H9 (cell line): ENCODE results near the gene OR11G2. TPM values are rescaled to one million over a fixed set of nuclear protein-coding genes. Genes with fewer than 3 reads are reported as not detected.

Experiments
- DNase-seq: peaks from one replicate; pipeline ENCODE4 v3.0.0-alpha.2; 2017
- H2AFZ ChIP-seq: one replicate; pipeline ENCODE4 v1.6.1; 2013; ENCODE audit warnings: mild to moderate bottlenecking, low read length, control low read depth, moderate library complexity
- H2AK5ac ChIP-seq: 2 replicates; pipeline ENCODE4 v1.6.1; 2013; ENCODE audit warnings: low read length, control low read depth, mixed read lengths; ENCODE audit not compliant: insufficient read length
- H2BK120ac ChIP-seq: one replicate; pipeline ENCODE4 v1.6.1; 2013; ENCODE audit warnings: low read depth, mild to moderate bottlenecking, low read length, control low read depth, inconsistent platforms; ENCODE audit not compliant: poor library complexity, severe bottlenecking
- H2BK12ac ChIP-seq: 2 replicates; pipeline ENCODE4 v1.6.1; 2013; ENCODE audit warnings: low read length, control low read depth, mixed read lengths, low read depth; ENCODE audit not compliant: insufficient read length
- H2BK15ac ChIP-seq: 2 replicates; pipeline ENCODE4 v1.6.1; 2013; ENCODE audit warnings: low read depth, low read length, control low read depth
- H2BK20ac ChIP-seq: one replicate; pipeline ENCODE4 v1.6.1; 2013; ENCODE audit warnings: low read depth, mild to moderate bottlenecking, low read length, control low read depth, inconsistent platforms; ENCODE audit not compliant: poor library complexity, severe bottlenecking
- H2BK5ac ChIP-seq: 2 replicates; pipeline ENCODE4 v1.6.1; 2013; ENCODE audit warnings: low read length, control low read depth, mixed read lengths; ENCODE audit not compliant: insufficient read length
- H3K14ac ChIP-seq: 2 replicates; pipeline ENCODE4 v1.6.1; 2013; ENCODE audit warnings: low read length, control low read depth; ENCODE audit not compliant: insufficient read depth
- H3K18ac ChIP-seq: 2 replicates; pipeline ENCODE4 v1.6.1; 2013; ENCODE audit warnings: low read depth, mild to moderate bottlenecking, mixed read lengths, low read length, control low read depth; ENCODE audit not compliant: insufficient read length
- H3K23ac ChIP-seq: 2 replicates; pipeline ENCODE4 v1.6.1; 2013; ENCODE audit warnings: low read length, control low read depth, mixed read lengths, low read depth; ENCODE audit not compliant: insufficient read length
- H3K23me2 ChIP-seq: 2 replicates; pipeline ENCODE4 v1.6.1; 2013; ENCODE audit warnings: low read depth, mild to moderate bottlenecking, mixed read lengths, low read length, control low read depth; ENCODE audit not compliant: insufficient read length, poor library complexity, severe bottlenecking
- H3K27ac ChIP-seq: 2 replicates; pipeline ENCODE4 v1.5.1; 2013; ENCODE audit warnings: low read length, control low read depth, mixed read lengths, low read depth; ENCODE audit not compliant: insufficient read length
- H3K27me3 ChIP-seq: 2 replicates; pipeline ENCODE4 v1.6.1; 2013; ENCODE audit warnings: low read length, control low read depth, inconsistent platforms; ENCODE audit not compliant: insufficient read depth
- H3K4ac ChIP-seq: 2 replicates; pipeline ENCODE4 v1.6.1; 2013; ENCODE audit warnings: low read depth, mild to moderate bottlenecking, control low read depth, inconsistent platforms, low read length, moderate library complexity
- H3K4me1 ChIP-seq: 2 replicates; pipeline ENCODE4 v1.6.1; 2013; ENCODE audit warnings: low read length, control low read depth, inconsistent platforms; ENCODE audit not compliant: insufficient read depth
- H3K4me2 ChIP-seq: 2 replicates; pipeline ENCODE4 v1.6.1; 2013; ENCODE audit warnings: low read length, control low read depth, mixed read lengths; ENCODE audit not compliant: insufficient read length, insufficient read depth
- H3K56ac ChIP-seq: 2 replicates; pipeline ENCODE4 v1.6.1; 2013; ENCODE audit warnings: low read depth, mild to moderate bottlenecking, mixed read lengths, low read length, control low read depth; ENCODE audit not compliant: insufficient read length
- H3K79me1 ChIP-seq: 2 replicates; pipeline ENCODE4 v1.6.1; 2013; ENCODE audit warnings: low read depth, mild to moderate bottlenecking, moderate library complexity, low read length, control low read depth, inconsistent platforms; ENCODE audit not compliant: insufficient read depth, poor library complexity, severe bottlenecking
- H3K79me2 ChIP-seq: 2 replicates; pipeline ENCODE4 v1.6.1; 2013; ENCODE audit warnings: low read length, control low read depth, inconsistent platforms; ENCODE audit not compliant: insufficient read depth
- H3K9ac ChIP-seq: 2 replicates; pipeline ENCODE4 v1.6.1; 2013; ENCODE audit warnings: low read length, control low read depth, mixed read lengths; ENCODE audit not compliant: insufficient read length; ENCODE audit errors: extremely low read depth
- H3K9me3 ChIP-seq: one replicate; pipeline ENCODE4 v1.6.1; 2013; ENCODE audit warnings: low read depth, low read length, inconsistent platforms; ENCODE audit not compliant: control insufficient read depth
- H3T11ph ChIP-seq: one replicate; pipeline ENCODE4 v1.6.1; 2013; ENCODE audit warnings: mild to moderate bottlenecking, low read length, control low read depth, inconsistent platforms
- H4K20me1 ChIP-seq: one replicate; pipeline ENCODE4 v1.6.1; 2013; ENCODE audit not compliant: control insufficient read depth, insufficient read length, insufficient read depth
- H4K5ac ChIP-seq: 2 replicates; pipeline ENCODE4 v1.6.1; 2013; ENCODE audit warnings: low read depth, mild to moderate bottlenecking, mixed read lengths, low read length, control low read depth; ENCODE audit not compliant: insufficient read length
- H4K8ac ChIP-seq: replicated peaks from 2 replicates; pipeline ENCODE4 v1.6.1; 2013; ENCODE audit warnings: low read length, control low read depth, mixed read lengths, low read depth; ENCODE audit not compliant: insufficient read length
- H4K91ac ChIP-seq: 2 replicates; pipeline ENCODE4 v1.6.1; 2013; ENCODE audit warnings: low read depth, mild to moderate bottlenecking, moderate library complexity, mixed read lengths, low read length, control low read depth; ENCODE audit not compliant: insufficient read length
- H3K27ac Mint-ChIP-seq, 3 experiments: 2 replicates in 2 of 3; 3 replicates in 1 of 3; pipeline ENCODE4 v1.8.0; 2020 to 2021; ENCODE audit warnings: mixed read lengths in 3 of 3, mild to moderate bottlenecking in 1 of 3, moderate library complexity in 1 of 3
- H3K27me3 Mint-ChIP-seq: 2 replicates; pipeline ENCODE4 v1.8.0; 2021; ENCODE audit warnings: low read depth, mild to moderate bottlenecking, moderate library complexity, mixed read lengths
- H3K36me3 Mint-ChIP-seq, 3 experiments: 2 replicates in 2 of 3; 3 replicates in 1 of 3; pipeline ENCODE4 v1.8.0; 2020 to 2021; ENCODE audit warnings: low read depth in 3 of 3, mixed read lengths in 3 of 3; ENCODE audit not compliant: insufficient read depth in 1 of 3
- H3K4me1 Mint-ChIP-seq, 2 experiments: 2 replicates each; pipeline ENCODE4 v1.8.0; 2020; ENCODE audit warnings: mixed read lengths in 2 of 2
- H3K4me3 Mint-ChIP-seq, 2 experiments: 2 replicates in 1 of 2; 3 replicates in 1 of 2; pipeline ENCODE4 v1.8.0; 2020 to 2021; ENCODE audit warnings: mild to moderate bottlenecking in 2 of 2, mixed read lengths in 2 of 2, moderate library complexity in 1 of 2
- H3K9me3 Mint-ChIP-seq, 2 experiments: 2 replicates in 1 of 2; 3 replicates in 1 of 2; pipeline ENCODE4 v1.8.0; 2020; ENCODE audit warnings: mild to moderate bottlenecking in 2 of 2, mixed read lengths in 2 of 2, moderate library complexity in 1 of 2
- WGBS: extraction: QIAGEN DNeasy Blood & Tissue Kit; methylation state at CpG from one replicate; pipeline ENCODE4 v1.1.7; 2013; ENCODE audit warnings: missing lambda C conversion rate, low lambda C conversion rate, mixed read lengths; ENCODE audit not compliant: insufficient read length; ENCODE audit errors: extremely low coverage; 5-methylcytosine and 5-hydroxymethylcytosine counted together
- total RNA-seq: library from RNA; stranded (reverse); gene quantifications from 2 replicates; pipeline ENCODE4 v1.2.1, GENCODE V29; 2021
- TF ChIP-seq, protein P1 (sequence below): fragments of 200-600 bp; sonication (generic); conservative IDR thresholded peaks from 3 replicates; pipeline ENCODE4 v1.8.0; 2021; ENCODE audit warnings: antibody characterized with exemption, mild to moderate bottlenecking

The OR11G2 gene
- total RNA-seq, 1 experiment from 2014 or later: not detected

DNA sequence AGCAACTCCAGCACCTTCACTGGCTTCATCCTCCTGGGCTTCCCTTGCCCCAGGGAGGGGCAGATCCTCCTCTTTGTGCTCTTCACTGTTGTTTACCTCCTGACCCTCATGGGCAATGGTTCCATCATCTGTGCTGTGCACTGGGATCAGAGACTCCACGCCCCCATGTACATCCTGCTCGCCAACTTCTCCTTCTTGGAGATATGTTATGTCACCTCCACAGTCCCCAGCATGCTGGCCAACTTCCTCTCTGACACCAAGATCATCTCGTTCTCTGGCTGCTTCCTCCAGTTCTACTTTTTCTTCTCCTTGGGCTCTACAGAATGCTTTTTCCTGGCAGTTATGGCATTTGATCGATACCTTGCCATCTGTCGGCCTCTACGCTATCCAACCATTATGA, 6.8 kb downstream of the OR11G2 start:
- no peak overlapping the region for H4K5ac ChIP-seq
- no peaks in the 10 kb centered on the region for H3K79me2 ChIP-seq
- no peak overlapping the region for H3K56ac ChIP-seq
- H3K36me3 Mint-ChIP-seq: peaks cover 8 to 37% (median 13%) of the 10 kb centered on the region in 3 experiments; a peak in 4 of 7 replicates
- no peak overlapping the region for H3K4me3 Mint-ChIP-seq
- no peaks in the 10 kb centered on the region for H3K23me2 ChIP-seq
- H2BK15ac ChIP-seq: no peak overlapping the region
- H3K27ac ChIP-seq: no peak overlapping the region
- H4K91ac ChIP-seq: no peak overlapping the region
- H2BK20ac ChIP-seq: no peak overlapping the region
- no peaks in the 10 kb centered on the region for H3K79me1 ChIP-seq
- H2AFZ ChIP-seq: no peak overlapping the region
- H2BK12ac ChIP-seq: no peak overlapping the region
- no peak overlapping the region for H3K4ac ChIP-seq
- no CpG with 5 or more reads among the region's 6 CpGs for WGBS
- no peaks in the 10 kb centered on the region for H3K27me3 Mint-ChIP-seq
- TF ChIP-seq, protein P1, sequence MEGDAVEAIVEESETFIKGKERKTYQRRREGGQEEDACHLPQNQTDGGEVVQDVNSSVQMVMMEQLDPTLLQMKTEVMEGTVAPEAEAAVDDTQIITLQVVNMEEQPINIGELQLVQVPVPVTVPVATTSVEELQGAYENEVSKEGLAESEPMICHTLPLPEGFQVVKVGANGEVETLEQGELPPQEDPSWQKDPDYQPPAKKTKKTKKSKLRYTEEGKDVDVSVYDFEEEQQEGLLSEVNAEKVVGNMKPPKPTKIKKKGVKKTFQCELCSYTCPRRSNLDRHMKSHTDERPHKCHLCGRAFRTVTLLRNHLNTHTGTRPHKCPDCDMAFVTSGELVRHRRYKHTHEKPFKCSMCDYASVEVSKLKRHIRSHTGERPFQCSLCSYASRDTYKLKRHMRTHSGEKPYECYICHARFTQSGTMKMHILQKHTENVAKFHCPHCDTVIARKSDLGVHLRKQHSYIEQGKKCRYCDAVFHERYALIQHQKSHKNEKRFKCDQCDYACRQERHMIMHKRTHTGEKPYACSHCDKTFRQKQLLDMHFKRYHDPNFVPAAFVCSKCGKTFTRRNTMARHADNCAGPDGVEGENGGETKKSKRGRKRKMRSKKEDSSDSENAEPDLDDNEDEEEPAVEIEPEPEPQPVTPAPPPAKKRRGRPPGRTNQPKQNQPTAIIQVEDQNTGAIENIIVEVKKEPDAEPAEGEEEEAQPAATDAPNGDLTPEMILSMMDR: no peak
- H2BK5ac ChIP-seq: no peak overlapping the region
- no peaks in the 10 kb centered on the region for H4K20me1 ChIP-seq
- DNase-seq: no peak
- H3K9me3 ChIP-seq: peaks cover 85% of the 10 kb centered on the region
- no peak overlapping the region for H4K8ac ChIP-seq
- no peak overlapping the region for H3K23ac ChIP-seq
- H3K14ac ChIP-seq: no peak overlapping the region
- no peak overlapping the region for H3K9ac ChIP-seq
- no peak overlapping the region for H3K18ac ChIP-seq
- no peak overlapping the region for H3T11ph ChIP-seq
- H3K27me3 ChIP-seq: no peaks in the 10 kb centered on the region
- peaks cover 83 to 85% of the 10 kb centered on the region in 2 experiments for H3K9me3 Mint-ChIP-seq
- H3K4me1 Mint-ChIP-seq: no peaks in the 10 kb centered on the region
- no peaks in the 10 kb centered on the region for H3K4me1 ChIP-seq
- no peak overlapping the region for H3K27ac Mint-ChIP-seq
- no peak overlapping the region for H2AK5ac ChIP-seq
- H3K4me2 ChIP-seq: no peak overlapping the region
- no peak overlapping the region for H2BK120ac ChIP-seq
